GM06990 (cell line): ENCODE measurements around the gene PEPD.

Experiments
- DNase-seq: peaks from one replicate; pipeline ENCODE4 v3.0.0-alpha.2; 2011; ENCODE audit not compliant: insufficient read length; ENCODE audit errors: extremely low read depth
- H3K27me3 ChIP-seq: replicated peaks from 2 replicates; pipeline ENCODE4 v1.6.0; 2011; ENCODE audit warnings: low read length; ENCODE audit not compliant: control insufficient read depth, insufficient read depth
- H3K36me3 ChIP-seq: 2 replicates; pipeline ENCODE4 v1.5.1; 2011; ENCODE audit warnings: low read length; ENCODE audit not compliant: control insufficient read depth, insufficient read depth
- H3K4me3 ChIP-seq: replicated peaks from 2 replicates; pipeline ENCODE4 v1.5.1; 2011; ENCODE audit warnings: low read depth, mild to moderate bottlenecking, control low read depth, low read length
- TF ChIP-seq, protein P1 (sequence below): IDR thresholded peaks from 2 replicates; pipeline ENCODE4 v1.5.1; 2011; ENCODE audit warnings: low read length, control low read depth, mild to moderate bottlenecking, inconsistent platforms; ENCODE audit not compliant: insufficient read depth, poor library complexity, severe bottlenecking

Gene PEPD

DNA sequence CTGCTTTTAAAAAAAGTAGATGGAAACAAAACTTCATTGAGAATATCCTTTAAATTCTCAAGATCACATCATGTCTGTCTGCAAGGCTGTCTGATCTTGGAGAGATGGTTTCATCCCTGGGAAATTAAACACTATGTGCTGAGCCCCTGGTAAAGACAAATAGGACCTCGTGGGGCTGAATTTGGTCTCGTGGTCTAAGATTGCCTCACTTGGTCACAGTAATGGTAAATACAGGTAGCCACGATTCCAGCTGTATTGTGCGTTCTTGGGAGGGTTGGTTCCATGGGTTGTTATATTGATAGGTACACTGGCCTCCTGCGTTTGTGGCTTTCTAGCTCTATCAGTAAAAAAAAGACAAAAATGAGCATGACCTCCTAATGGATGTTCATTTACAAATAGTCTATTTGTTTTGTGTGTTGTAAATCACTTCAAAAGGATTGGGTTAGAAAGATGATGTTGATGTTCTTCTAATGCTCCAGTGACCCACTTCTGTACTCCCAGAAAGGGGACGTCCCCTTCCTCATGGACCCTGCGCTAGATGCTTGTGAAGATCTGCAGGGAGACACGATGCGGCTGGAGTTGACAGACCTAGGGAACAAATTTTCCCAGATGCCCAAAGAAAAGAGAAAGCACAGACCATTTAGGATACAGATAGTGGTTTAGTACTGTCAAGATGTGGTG lies 146.3 kb downstream of the PEPD start:
- DNase-seq = no peak
- Histone ChIP-seq H3K36me3 (peaks cover 4% of the 10 kb centered on the region), H3K27me3 (no peaks in the 10 kb centered on the region), H3K4me3 (peak overlapping the region; percentile 70)
- TF ChIP-seq, protein P1, sequence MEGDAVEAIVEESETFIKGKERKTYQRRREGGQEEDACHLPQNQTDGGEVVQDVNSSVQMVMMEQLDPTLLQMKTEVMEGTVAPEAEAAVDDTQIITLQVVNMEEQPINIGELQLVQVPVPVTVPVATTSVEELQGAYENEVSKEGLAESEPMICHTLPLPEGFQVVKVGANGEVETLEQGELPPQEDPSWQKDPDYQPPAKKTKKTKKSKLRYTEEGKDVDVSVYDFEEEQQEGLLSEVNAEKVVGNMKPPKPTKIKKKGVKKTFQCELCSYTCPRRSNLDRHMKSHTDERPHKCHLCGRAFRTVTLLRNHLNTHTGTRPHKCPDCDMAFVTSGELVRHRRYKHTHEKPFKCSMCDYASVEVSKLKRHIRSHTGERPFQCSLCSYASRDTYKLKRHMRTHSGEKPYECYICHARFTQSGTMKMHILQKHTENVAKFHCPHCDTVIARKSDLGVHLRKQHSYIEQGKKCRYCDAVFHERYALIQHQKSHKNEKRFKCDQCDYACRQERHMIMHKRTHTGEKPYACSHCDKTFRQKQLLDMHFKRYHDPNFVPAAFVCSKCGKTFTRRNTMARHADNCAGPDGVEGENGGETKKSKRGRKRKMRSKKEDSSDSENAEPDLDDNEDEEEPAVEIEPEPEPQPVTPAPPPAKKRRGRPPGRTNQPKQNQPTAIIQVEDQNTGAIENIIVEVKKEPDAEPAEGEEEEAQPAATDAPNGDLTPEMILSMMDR = no peak

DNA sequence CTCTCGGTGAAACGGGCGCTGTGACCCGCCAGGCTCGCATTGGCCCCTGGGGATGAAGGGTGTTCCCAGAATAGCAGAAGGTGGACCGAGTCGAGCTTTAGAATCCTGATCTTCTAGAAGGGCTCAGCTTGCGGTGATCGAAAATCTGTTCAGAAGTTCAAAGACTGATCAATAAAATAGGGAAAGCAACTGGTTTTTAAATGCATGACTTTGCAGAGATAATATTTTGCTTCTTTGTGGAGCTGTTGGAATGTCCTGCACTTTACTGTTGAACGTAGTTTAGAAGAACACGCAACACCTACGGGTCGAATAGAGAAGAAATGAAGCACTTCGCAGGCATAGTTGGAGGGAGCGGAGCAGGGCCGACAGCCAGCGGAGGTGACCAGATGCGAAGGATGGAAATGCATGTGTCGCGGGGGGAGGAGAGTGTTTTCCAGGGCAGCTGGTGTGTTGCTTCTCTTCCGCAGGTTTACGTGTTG lies 147.3 kb downstream of the PEPD start:
- peak overlapping the region; percentile 70 for H3K4me3 ChIP-seq
- H3K27me3 ChIP-seq = no peaks in the 10 kb centered on the region
- TF ChIP-seq, protein P1 = no peak
- DNase-seq = no peak
- H3K36me3 ChIP-seq = no peaks in the 10 kb centered on the region; the same call in none of the 2 replicates

DNA sequence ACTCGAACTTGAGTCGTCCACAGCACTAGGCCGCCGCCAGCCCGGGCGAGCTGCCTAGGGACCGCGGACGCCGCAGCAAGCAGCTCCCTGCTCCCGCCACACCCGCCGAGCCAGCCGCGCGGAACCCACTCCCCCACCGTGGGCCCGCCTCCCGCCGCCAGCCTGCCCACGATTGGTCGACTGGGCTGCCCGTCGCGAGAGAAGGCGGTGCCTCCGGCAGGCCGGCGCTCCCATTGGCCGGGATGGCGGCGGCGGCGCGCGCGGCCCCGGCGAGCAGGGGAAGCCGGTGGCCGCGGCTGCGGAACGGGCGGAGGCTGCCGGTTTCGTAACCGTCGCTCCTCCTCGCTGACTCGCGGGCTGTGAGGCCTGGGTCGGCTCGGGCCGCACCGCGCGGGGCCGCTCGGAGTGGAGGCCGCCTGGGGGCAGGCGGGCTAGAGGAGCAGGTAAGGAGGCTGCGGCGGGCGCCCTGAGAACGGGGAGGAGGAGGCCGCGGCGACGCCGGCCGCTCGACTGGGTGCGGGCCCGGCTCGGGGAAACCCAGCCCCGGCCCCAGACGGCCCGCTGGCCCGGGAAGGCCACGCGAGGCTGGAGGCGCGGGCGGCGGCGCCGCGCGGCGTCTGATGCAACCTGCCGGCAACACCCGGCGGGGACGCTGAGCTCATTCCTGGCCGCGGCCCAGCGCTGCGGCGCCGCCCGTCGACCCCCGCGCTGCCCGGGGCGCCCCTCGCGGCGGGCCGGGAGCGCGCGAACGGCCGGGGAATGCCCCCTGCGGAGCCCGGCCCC lies 147.9 kb downstream of the PEPD start, which contains the start of gene CEBPG:
TSS of gene CEBPG (plus strand) at position 257 of the 783 bp plus-strand sequence. CDS start 5,531 bp downstream, outside the sequence.
- TF ChIP-seq, protein P1 = no peak
- peak within 1 kb of the TSS; percentile 76 for H3K4me3 ChIP-seq
- peak; percentile 95 for DNase-seq
- H3K36me3 ChIP-seq = no peaks in the 10 kb centered on the region; the same call in 1 of the 2 replicates
- H3K27me3 ChIP-seq = no peaks in the 10 kb centered on the region

DNA sequence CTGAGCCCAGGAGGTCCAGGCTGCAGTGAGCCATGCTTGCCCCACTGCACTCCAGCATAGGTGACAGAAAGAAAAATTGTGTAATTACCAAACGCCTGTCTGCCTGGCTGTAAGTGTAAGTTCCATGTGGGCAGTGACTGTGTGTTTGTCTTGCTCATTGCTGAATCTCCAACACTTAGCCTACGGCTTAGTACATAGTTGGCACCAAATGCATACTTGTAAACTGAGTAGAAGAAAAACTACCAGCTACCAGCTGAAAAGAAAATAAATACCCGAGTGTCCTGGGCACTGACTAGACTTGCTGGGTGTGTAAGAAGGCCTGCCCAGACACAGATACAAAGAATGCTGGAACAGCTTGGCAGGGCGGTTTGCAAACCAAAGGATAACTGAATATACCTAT lies 150.8 kb downstream of the PEPD start:
- no peaks in the 10 kb centered on the region for H3K36me3 ChIP-seq
- TF ChIP-seq, protein P1 = no peak
- DNase-seq = no peak
- H3K27me3 ChIP-seq = peaks cover 5% of the 10 kb centered on the region
- no peak overlapping the region for H3K4me3 ChIP-seq

DNA sequence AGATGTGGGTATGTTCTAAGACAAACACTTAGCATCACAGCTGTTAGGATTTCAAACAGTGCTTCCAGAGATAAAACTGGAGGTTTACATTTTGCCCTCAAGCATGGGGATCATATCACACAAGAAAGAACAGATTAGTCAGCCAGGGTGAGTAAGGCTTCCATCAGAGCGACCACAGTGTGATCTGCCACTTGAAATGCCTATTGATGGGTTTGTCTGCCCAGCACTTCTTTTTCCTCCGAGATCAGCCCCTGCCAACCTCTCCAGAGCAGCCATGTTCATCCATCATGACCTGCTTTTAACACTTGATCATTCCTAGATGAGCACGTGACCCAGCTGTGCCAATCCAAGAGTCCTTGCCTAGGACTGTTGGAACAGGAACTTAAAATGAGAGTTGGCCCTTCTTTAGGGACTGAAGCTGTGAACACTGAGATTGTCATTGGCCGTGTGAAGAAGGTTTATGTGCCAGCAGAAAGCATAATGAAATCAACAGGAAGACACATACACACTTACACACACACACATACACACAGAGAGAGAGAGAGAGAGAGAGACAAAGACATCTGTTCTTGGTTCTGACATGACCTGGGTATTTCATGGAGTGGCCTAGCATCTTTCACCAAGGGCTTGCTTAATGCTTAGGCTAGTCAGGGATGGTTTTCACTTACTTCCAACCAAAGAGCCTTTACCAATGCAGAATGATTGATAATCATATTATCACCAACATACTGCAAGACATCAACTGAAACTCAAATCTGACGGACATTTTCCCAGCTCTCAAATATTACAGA lies 153.3 kb downstream of the PEPD start:
- TF ChIP-seq, protein P1 = no peak
- no peak for DNase-seq
- Histone ChIP-seq H3K36me3 (no peaks in the 10 kb centered on the region), H3K4me3 (no peak overlapping the region), H3K27me3 (peaks cover 6% of the 10 kb centered on the region)
